ACC112 (cell line): ENCODE measurements around the gene SPA17.

Experiments used
- H2AFZ ChIP-seq: fragments of 200-600 bp; sonication (generic); one replicate; pipeline ENCODE4 v1.6.0; 2017; ENCODE audit warnings: antibody characterized with exemption, low read length; ENCODE audit not compliant: unreplicated experiment
- H3K27ac ChIP-seq: fragments of 200-600 bp; sonication (generic); 2 replicates; pipeline ENCODE4 v1.5.1; 2014; ENCODE audit warnings: low read depth, mild to moderate bottlenecking, antibody characterized with exemption, low read length, moderate library complexity
- H3K27me3 ChIP-seq: fragments of 200-600 bp; sonication (generic); 2 replicates; pipeline ENCODE4 v1.6.1; 2014; ENCODE audit warnings: mild to moderate bottlenecking, antibody characterized with exemption, low read length, moderate library complexity, mixed read lengths; ENCODE audit not compliant: insufficient read depth
- H3K36me3 ChIP-seq: fragments of 200-600 bp; sonication (generic); 2 replicates; pipeline ENCODE4 v1.6.1; 2016; ENCODE audit warnings: mild to moderate bottlenecking, antibody characterized with exemption, low read length, moderate library complexity, mixed read lengths; ENCODE audit not compliant: insufficient read depth
- H3K4me1 ChIP-seq: fragments of 200-600 bp; sonication (generic); one replicate; pipeline ENCODE4 v1.6.1; 2016; ENCODE audit warnings: low read length, mixed read lengths; ENCODE audit not compliant: insufficient read depth, unreplicated experiment, control insufficient read depth
- H3K4me3 ChIP-seq: fragments of 200-600 bp; sonication (generic); 2 replicates; pipeline ENCODE4 v1.5.1; 2014; ENCODE audit warnings: mild to moderate bottlenecking, low read depth, low read length
- H3K79me2 ChIP-seq: fragments of 200-600 bp; sonication (generic); one replicate; pipeline ENCODE4 v1.6.0; 2016; ENCODE audit warnings: low read length; ENCODE audit not compliant: control insufficient read depth, unreplicated experiment, insufficient read depth

SPA17 gene

GRCh38 chr11:124722176-124722575 lies 48.5 kb downstream of the SPA17 start:
- H3K4me1 ChIP-seq, result peaks cover 21% of the 10 kb centered on the region
- no peak overlapping the region for H2AFZ ChIP-seq
- H3K27ac ChIP-seq, result no peak overlapping the region
- H3K27me3 ChIP-seq, result peaks cover 56% of the 10 kb centered on the region
- no peaks in the 10 kb centered on the region for H3K36me3 ChIP-seq
- H3K79me2 ChIP-seq, result no peaks in the 10 kb centered on the region
- no peak overlapping the region for H3K4me3 ChIP-seq

- Histone ChIP-seq H3K27ac (no peak overlapping the region), H3K36me3 (no peaks in the 10 kb centered on the region), H3K4me3 (peak overlapping the region; percentile 38; the same call in 1 of the 2 replicates), H3K4me1 (peaks cover 16% of the 10 kb centered on the region), H3K27me3 (peaks cover 36% of the 10 kb centered on the region), H2AFZ (no peak overlapping the region), H3K79me2 (no peaks in the 10 kb centered on the region)
Measured at GRCh38 chr11:124724979-124725718, 51.4 kb downstream of the SPA17 start.

GRCh38 chr11:124725719-124726105 lies 52.0 kb downstream of the SPA17 start:
- Histone ChIP-seq H3K27me3 (peaks cover 30% of the 10 kb centered on the region), H3K4me3 (peak overlapping the region; percentile 38; the same call in 1 of the 2 replicates), H3K79me2 (no peaks in the 10 kb centered on the region), H3K36me3 (no peaks in the 10 kb centered on the region), H3K27ac (no peak overlapping the region), H2AFZ (no peak overlapping the region), H3K4me1 (peaks cover 16% of the 10 kb centered on the region)

- H3K4me3 ChIP-seq, result no peak overlapping the region
- peaks cover 16% of the 10 kb centered on the region for H3K4me1 ChIP-seq
- no peaks in the 10 kb centered on the region for H3K36me3 ChIP-seq
- no peaks in the 10 kb centered on the region for H3K79me2 ChIP-seq
- no peak overlapping the region for H2AFZ ChIP-seq
- H3K27ac ChIP-seq, result no peak overlapping the region
- peaks cover 14% of the 10 kb centered on the region for H3K27me3 ChIP-seq
Measured at GRCh38 chr11:124727474-124727873, 53.8 kb downstream of the SPA17 start.

GRCh38 chr11:124728134-124728533 lies 54.4 kb downstream of the SPA17 start:
- Histone ChIP-seq H3K79me2 (no peaks in the 10 kb centered on the region), H3K4me1 (peaks cover 16% of the 10 kb centered on the region), H3K36me3 (no peaks in the 10 kb centered on the region), H3K27me3 (peaks cover 8% of the 10 kb centered on the region; the same call in 1 of the 2 replicates), H3K27ac (no peak overlapping the region), H3K4me3 (no peak overlapping the region), H2AFZ (no peak overlapping the region)

- no peak overlapping the region for H3K27ac ChIP-seq
- no peak overlapping the region for H2AFZ ChIP-seq
- no peaks in the 10 kb centered on the region for H3K36me3 ChIP-seq
- no peaks in the 10 kb centered on the region; the same call in 1 of the 2 replicates for H3K27me3 ChIP-seq
- H3K79me2 ChIP-seq, result no peaks in the 10 kb centered on the region
- H3K4me1 ChIP-seq, result peaks cover 16% of the 10 kb centered on the region
- H3K4me3 ChIP-seq, result no peak overlapping the region
Measured at GRCh38 chr11:124729571-124729970, 55.9 kb downstream of the SPA17 start.

- Histone ChIP-seq H3K27me3 (peaks cover 3% of the 10 kb centered on the region), H3K4me1 (no peaks in the 10 kb centered on the region), H3K4me3 (no peak overlapping the region), H3K36me3 (no peaks in the 10 kb centered on the region), H3K79me2 (no peaks in the 10 kb centered on the region), H2AFZ (no peak overlapping the region), H3K27ac (no peak overlapping the region)
Measured at GRCh38 chr11:124732230-124732629, 58.5 kb downstream of the SPA17 start.

GRCh38 chr11:124736736-124737135 lies 63.0 kb downstream of the SPA17 start:
- H3K36me3 ChIP-seq, result no peaks in the 10 kb centered on the region
- no peaks in the 10 kb centered on the region for H3K79me2 ChIP-seq
- H3K27me3 ChIP-seq, result peaks cover 3% of the 10 kb centered on the region
- H3K4me3 ChIP-seq, result no peak overlapping the region
- no peak overlapping the region for H3K27ac ChIP-seq
- no peak overlapping the region for H2AFZ ChIP-seq
- peaks cover 11% of the 10 kb centered on the region for H3K4me1 ChIP-seq

- peaks cover 11% of the 10 kb centered on the region for H3K4me1 ChIP-seq
- no peak overlapping the region for H2AFZ ChIP-seq
- H3K4me3 ChIP-seq, result no peak overlapping the region
- H3K27me3 ChIP-seq, result peaks cover 3% of the 10 kb centered on the region
- no peak overlapping the region for H3K27ac ChIP-seq
- H3K79me2 ChIP-seq, result no peaks in the 10 kb centered on the region
- no peaks in the 10 kb centered on the region for H3K36me3 ChIP-seq
Measured at GRCh38 chr11:124737638-124738305, 64.1 kb downstream of the SPA17 start.

- peaks cover 11% of the 10 kb centered on the region for H3K4me1 ChIP-seq
- H3K27ac ChIP-seq, result no peak overlapping the region
- H3K79me2 ChIP-seq, result no peaks in the 10 kb centered on the region
- peak overlapping the region; percentile 75 for H3K4me3 ChIP-seq
- H3K36me3 ChIP-seq, result no peaks in the 10 kb centered on the region
- H2AFZ ChIP-seq, result peak overlapping the region; percentile 96
- peaks cover 5% of the 10 kb centered on the region for H3K27me3 ChIP-seq
Measured at GRCh38 chr11:124738713-124739478, 65.2 kb downstream of the SPA17 start.
